ENCODE data around the gene RAB6A. TPM values are rescaled to one million over a fixed set of nuclear protein-coding genes. Genes with fewer than 3 reads are reported as not detected.
A peak's percentile ranks its signal among the peaks of the same experiment; 100 is the strongest.
"Not testable (repeated sequence)": the region's sequence is repeated elsewhere in the genome, so short reads cannot be mapped to it uniquely, and the experiment has no call there.

The RAB6A gene
- total RNA-seq, 1 donor from 2014 or later, result 96.3 TPM

DNA sequence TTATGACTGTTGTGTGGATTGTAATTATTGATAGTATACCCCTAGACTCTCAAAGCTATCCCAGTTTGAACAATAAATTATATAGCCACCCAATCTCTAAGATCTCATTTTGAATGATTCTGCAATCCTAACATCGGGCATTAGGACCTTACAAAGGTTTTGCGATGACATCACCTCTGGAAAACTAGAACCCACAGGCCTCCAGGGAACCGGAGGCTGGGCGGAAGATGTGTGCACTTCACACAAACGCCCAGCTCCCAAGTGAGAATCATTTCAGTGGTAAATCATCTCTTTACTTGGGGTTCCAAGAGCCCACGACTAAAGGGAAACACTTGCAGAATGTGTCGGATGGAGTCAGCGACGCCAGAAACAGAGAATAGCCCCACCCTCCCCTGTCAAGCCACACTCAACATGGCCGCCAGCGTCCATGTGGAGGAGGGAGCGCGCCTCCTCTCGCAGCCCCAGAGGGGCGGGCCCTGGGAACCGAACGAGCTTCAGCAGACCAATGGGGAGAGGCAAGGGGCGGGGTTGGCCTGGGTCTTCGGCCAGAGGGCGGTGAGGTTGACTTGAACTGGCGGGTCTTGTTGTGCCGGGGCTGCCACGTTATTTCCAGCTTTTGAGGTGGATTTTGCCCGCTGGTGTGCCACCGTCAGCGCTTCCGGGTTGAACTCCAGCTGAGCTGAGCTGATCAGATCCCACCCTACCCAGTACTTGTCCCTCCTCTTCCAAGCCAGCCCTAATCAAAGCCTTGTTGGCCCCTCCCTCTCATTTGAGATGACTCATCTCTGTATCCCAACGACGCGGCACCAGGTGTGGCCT lies 18.4 kb upstream of the RAB6A start:
- intact Hi-C loops (cut with micrococcal nuclease), result no loop called here
- DNase-seq, result peak; percentile 99
- ATAC-seq, result peak; percentile 100

GRCh38 chr11:73770811-73771210 lies 9.9 kb upstream of the RAB6A start:
- intact Hi-C loops (cut with micrococcal nuclease); DNase-seq; ATAC-seq: not testable (repeated sequence)

GRCh38 chr11:73766763-73767162 lies 5.9 kb upstream of the RAB6A start:
- intact Hi-C loops (cut with micrococcal nuclease), result no loop called here
- ATAC-seq (no peak), DNase-seq (no peak)

GRCh38 chr11:73762732-73763131 lies 1.9 kb upstream of the RAB6A start:
- intact Hi-C loops (cut with micrococcal nuclease), result no loop called here

GRCh38 chr11:73761403-73761945 lies 600 bp upstream of the RAB6A start:
- DNase-seq (peak; percentile 43), ATAC-seq (peak; percentile 18)
- intact Hi-C loops (cut with micrococcal nuclease), result no loop called here

More at GRCh38 chr11:73762732-73763131, 1.9 kb upstream of the RAB6A start:
- no peak for ATAC-seq
- no peak for DNase-seq

DNA sequence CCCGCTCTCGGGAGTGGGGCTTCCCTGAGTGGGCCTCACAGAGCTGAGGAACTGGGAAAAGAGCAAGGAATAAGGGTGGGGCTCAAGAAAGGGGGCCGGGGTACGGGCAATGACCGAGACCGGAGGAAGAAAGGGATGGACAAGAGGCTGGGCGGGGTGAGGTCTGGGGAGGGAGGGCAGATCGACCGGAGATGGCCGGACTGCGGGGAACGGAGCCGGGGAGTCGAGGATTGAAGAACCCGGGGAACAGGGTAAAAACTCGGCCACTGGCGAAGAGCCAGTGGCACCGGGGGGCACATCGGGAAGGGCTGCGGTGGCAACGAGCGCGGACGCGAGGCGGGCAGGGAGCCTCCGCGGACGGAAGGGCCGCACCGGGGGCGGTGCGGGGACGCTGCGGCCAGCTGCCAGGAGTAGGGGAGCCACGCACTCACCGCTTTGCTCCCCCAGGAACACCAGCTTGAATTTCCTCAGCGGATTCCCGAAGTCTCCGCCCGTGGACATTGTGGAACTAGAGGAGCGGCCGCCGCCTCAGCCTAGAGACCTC lies 667 bp downstream of the RAB6A start:
- DNase-seq (peak; percentile 62), ATAC-seq (peak; percentile 22)
- intact Hi-C loops (cut with micrococcal nuclease), result no loop called here

- intact Hi-C loops (cut with micrococcal nuclease), result no loop called here
- DNase-seq (no peak), ATAC-seq (no peak)
Measured at GRCh38 chr11:73759610-73760134, 1.2 kb downstream of the RAB6A start.

DNA sequence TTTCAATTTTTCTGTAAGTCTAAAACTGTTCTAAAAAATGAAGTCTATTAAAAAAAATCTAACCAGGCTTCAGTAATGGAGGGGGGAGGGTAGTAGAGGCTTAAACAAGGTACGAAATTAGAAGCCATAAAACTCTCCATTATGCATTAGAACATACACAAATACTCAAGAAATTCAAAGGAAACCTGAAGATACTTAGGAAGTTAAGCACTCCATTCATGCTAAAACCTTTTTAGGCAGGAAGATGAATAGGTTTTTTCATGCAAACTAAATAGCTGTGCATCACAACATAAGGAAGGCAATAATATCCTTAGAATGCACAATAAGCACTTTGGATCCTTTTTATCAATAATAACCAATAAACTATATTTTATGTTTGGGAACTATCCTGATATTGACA lies 2.4 kb downstream of the RAB6A start:
- no peak for ATAC-seq
- intact Hi-C loops (cut with micrococcal nuclease), result no loop called here
- no peak for DNase-seq

DNA sequence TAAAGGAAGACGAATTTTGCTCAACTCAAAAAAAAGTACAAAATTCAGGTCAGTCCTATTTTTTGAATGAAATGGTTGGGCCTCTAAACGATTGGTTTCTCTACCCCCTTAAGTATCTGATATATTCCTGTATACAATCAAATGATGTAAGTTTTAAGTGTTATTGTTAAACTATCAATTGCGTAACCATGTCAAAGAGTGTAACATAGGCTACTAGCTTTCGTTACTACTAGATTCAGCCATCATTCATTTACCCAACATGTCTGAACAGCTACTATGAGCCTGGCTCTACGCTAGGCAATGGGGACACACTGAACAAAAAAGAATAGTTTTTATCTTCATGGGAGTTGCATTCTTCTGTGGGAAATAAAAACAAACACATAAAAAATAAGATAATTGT lies 3.3 kb downstream of the RAB6A start:
- intact Hi-C loops (cut with micrococcal nuclease), result no loop called here
- DNase-seq (no peak), ATAC-seq (no peak)

- DNase-seq (no peak), ATAC-seq (no peak)
- intact Hi-C loops (cut with micrococcal nuclease), result no loop called here
Measured at GRCh38 chr11:73755670-73756069, 5.2 kb downstream of the RAB6A start.

GRCh38 chr11:73753938-73754337 lies 6.9 kb downstream of the RAB6A start:
- intact Hi-C loops (cut with micrococcal nuclease), result no loop called here
- ATAC-seq, result no peak
- DNase-seq, result no peak

DNA sequence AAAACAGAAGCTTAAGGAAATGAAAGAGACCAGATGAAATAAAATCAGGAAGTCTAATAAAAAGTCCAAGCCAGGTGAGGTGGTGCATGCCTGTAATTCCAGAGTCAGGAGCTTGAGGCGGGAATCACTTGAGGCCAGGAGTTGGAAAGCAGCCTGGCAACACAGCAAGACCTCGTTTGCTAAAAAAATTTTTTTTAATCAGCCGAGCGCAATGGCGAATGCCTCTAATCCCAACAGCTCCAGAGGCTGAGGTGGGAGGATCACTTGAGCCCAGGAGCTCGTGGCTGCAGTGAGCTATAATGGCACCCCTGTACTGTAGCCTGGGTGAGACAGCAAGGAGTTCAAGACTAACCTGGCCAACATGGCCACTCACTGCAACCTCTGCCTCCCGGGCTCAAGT lies 8.0 kb downstream of the RAB6A start:
- ATAC-seq (no peak), DNase-seq (no peak)
- intact Hi-C loops (cut with micrococcal nuclease), result no loop called here

GRCh38 chr11:73752216-73752867 lies 8.5 kb downstream of the RAB6A start:
- intact Hi-C loops (cut with micrococcal nuclease), result no loop called here
- ATAC-seq (peak; percentile 42), DNase-seq (no peak)

GRCh38 chr11:73750862-73751261 lies 10.0 kb downstream of the RAB6A start:
- intact Hi-C loops (cut with micrococcal nuclease); ATAC-seq; DNase-seq: not testable (repeated sequence)

DNA sequence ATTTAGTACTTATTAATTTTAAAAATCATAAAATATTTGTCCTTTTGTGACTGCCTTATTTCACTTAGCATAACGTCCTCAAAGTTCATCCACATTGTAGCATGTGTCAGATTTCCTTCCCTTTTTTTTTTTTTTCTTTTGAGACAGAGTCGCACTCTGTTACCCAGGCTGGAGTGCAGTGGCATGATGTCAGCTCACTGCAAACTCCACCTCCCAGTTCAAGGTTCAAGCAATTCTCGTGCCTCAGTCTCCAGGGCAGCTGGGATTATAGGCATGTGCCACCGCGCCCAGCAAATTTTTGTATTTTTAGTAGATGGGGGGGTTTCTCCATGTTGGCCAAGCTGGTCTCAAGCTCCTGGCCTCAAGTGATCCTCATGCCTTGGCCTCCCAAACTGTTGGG lies 10.6 kb downstream of the RAB6A start:
- intact Hi-C loops (cut with micrococcal nuclease), result no loop called here
- ATAC-seq (peak; percentile 27), DNase-seq (no peak)

DNA sequence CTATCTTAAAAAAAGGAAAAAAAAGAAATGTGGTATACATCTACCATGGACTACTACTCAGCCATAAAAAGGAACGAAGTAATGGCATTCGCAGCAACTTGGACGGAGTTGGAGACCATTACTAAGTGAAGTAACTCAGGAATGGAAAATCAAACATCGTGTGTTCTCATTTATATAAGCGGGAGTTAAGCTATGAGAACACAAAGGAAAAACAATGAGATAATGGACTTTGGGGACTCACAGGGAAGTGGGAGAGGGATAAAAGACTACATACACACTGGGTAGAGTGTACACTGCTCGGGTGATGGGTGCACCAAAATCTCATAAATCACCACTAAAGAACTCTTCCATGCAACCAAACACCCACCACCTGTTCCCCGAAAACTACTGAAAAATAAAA lies 11.8 kb downstream of the RAB6A start:
- no peak for DNase-seq
- intact Hi-C loops (cut with micrococcal nuclease), result no loop called here

GRCh38 chr11:73748300-73748699 lies 12.6 kb downstream of the RAB6A start:
- ATAC-seq, result no peak
- DNase-seq, result no peak
- intact Hi-C loops (cut with micrococcal nuclease), result no loop called here

More for the DNA sequence above, 11.8 kb downstream of the RAB6A start:
- no peak for ATAC-seq

DNA sequence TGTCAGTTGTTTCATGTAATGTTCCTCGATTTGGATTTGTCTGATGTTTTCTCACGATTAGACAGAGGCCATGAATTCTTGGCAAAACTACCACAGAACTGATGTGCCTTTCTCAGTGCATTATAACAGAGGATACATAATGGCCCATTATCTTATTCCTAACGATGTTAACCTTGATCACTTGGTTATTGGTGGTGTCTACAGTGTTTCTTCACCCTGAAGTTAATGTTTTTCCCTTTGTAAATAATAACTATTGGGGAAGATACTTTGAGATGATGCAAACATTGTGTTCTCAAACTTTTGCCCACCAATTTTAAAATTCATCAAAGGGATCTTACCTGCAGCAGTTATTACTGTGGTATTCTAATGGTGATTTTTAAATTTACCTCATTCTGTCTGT lies 13.1 kb downstream of the RAB6A start:
- intact Hi-C loops (cut with micrococcal nuclease), result no loop called here
- ATAC-seq, result no peak
- no peak for DNase-seq

- DNase-seq (no peak), ATAC-seq (no peak)
- intact Hi-C loops (cut with micrococcal nuclease), result no loop called here
Measured at GRCh38 chr11:73746701-73747100, 14.2 kb downstream of the RAB6A start.

GRCh38 chr11:73743045-73743444 lies 17.8 kb downstream of the RAB6A start:
- DNase-seq (no peak), ATAC-seq (no peak)
- intact Hi-C loops (cut with micrococcal nuclease), result no loop called here

Measured in left ventricle myocardium superior (tissue), 1 donor.